GM19467 (cell line): ENCODE measurements around the gene DLK1.

Experiments used
- ATAC-seq: cut with Tn5 transposase; IDR thresholded peaks from one replicate; pipeline ENCODE4 v1.9.1; 2021; ENCODE audit warnings: mild to moderate bottlenecking, moderate library complexity; ENCODE audit not compliant: unreplicated experiment

Gene DLK1

GRCh38 chr14:100787659-100788058 is 61.0 kb downstream of the DLK1 start:
- no peak for ATAC-seq
